GM23248 (cell line): ENCODE measurements around the gene MSI1. TPM values are rescaled to one million over a fixed set of nuclear protein-coding genes. Genes with fewer than 3 reads are reported as not detected.

ENCODE experiments used
- DNase-seq: peaks from one replicate; pipeline ENCODE4 v3.0.0-alpha.2; 2015
- H2AFZ ChIP-seq: fragments of 200-600 bp; sonication (generic); 2 replicates; pipeline ENCODE4 v1.6.1; 2016; ENCODE audit warnings: antibody characterized with exemption
- H3F3A ChIP-seq: fragments of 200-600 bp; sonication (generic); 2 replicates; pipeline ENCODE4 v1.6.1; 2016; ENCODE audit warnings: mild to moderate bottlenecking, antibody characterized with exemption, mixed run types; ENCODE audit not compliant: insufficient read depth
- H3K27ac ChIP-seq: fragments of 200-600 bp; sonication (generic); 2 replicates; pipeline ENCODE4 v1.5.1; 2016; ENCODE audit warnings: mild to moderate bottlenecking
- H3K27me3 ChIP-seq: fragments of 200-600 bp; sonication (generic); replicated peaks from 2 replicates; pipeline ENCODE4 v1.6.1; 2016; ENCODE audit warnings: mild to moderate bottlenecking; ENCODE audit not compliant: insufficient read depth
- H3K36me3 ChIP-seq: fragments of 200-600 bp; sonication (generic); 2 replicates; pipeline ENCODE4 v1.6.1; 2016; ENCODE audit warnings: low read depth, mild to moderate bottlenecking
- H3K4me1 ChIP-seq: fragments of 200-600 bp; sonication (generic); 2 replicates; pipeline ENCODE4 v1.6.1; 2016; ENCODE audit warnings: mild to moderate bottlenecking; ENCODE audit not compliant: insufficient read depth
- H3K4me2 ChIP-seq: fragments of 200-600 bp; sonication (generic); one replicate; pipeline ENCODE4 v1.6.1; 2016; ENCODE audit warnings: mild to moderate bottlenecking; ENCODE audit not compliant: unreplicated experiment
- H3K4me3 ChIP-seq: fragments of 200-600 bp; sonication (generic); 2 replicates; pipeline ENCODE4 v1.5.1; 2016; ENCODE audit warnings: mild to moderate bottlenecking
- H3K79me2 ChIP-seq: fragments of 200-600 bp; sonication (generic); 2 replicates; pipeline ENCODE4 v1.6.1; 2016; ENCODE audit warnings: mild to moderate bottlenecking; ENCODE audit not compliant: insufficient read depth
- H3K9ac ChIP-seq: fragments of 200-600 bp; sonication (generic); 2 replicates; pipeline ENCODE4 v1.6.1; 2016; ENCODE audit warnings: mild to moderate bottlenecking
- H3K9me2 ChIP-seq: fragments of 200-600 bp; sonication (generic); 2 replicates; pipeline ENCODE4 v1.6.1; 2016; ENCODE audit warnings: mixed run types, mild to moderate bottlenecking, moderate library complexity; ENCODE audit not compliant: insufficient read depth
- H3K9me3 ChIP-seq: fragments of 200-600 bp; sonication (generic); one replicate; pipeline ENCODE4 v1.6.1; 2017; ENCODE audit warnings: low read depth
- H4K20me1 ChIP-seq: fragments of 200-600 bp; sonication (generic); 2 replicates; pipeline ENCODE4 v1.6.0; 2016; ENCODE audit not compliant: insufficient read depth
- EZH2 ChIP-seq: fragments of 200-600 bp; sonication (generic); IDR thresholded peaks from 2 replicates; pipeline ENCODE4 v1.6.1; 2018; ENCODE audit warnings: antibody characterized with exemption, mild to moderate bottlenecking; ENCODE audit not compliant: insufficient read depth, poor library complexity, severe bottlenecking
- EZH2phosphoT487 ChIP-seq: fragments of 200-600 bp; sonication (generic); IDR thresholded peaks from 2 replicates; pipeline ENCODE4 v1.6.1; 2018; ENCODE audit warnings: antibody characterized with exemption, moderate library complexity, mild to moderate bottlenecking, low read depth; ENCODE audit not compliant: insufficient read depth
- WGBS, 2 experiments: methylation state at CpG; one replicate each; pipeline ENCODE4 v1.1.6; 2015 to 2017; ENCODE audit warnings: low lambda C conversion rate in 2 of 2, low coverage in 1 of 2; ENCODE audit errors: missing lambda C conversion rate in 2 of 2; 5-methylcytosine and 5-hydroxymethylcytosine counted together
- in situ Hi-C: fragments of 300-500 bp; cut with MboI; formaldehyde crosslinking; loops from 2 replicates; pipeline ENCODE4 v1.15.0; 2020
- polyA plus RNA-seq: library from polyadenylated mRNA; unstranded; fragments of >200 nt; fragmentation: Nextera tagmentation; extraction: Ambion mirVana; gene quantifications from 2 replicates; pipeline ENCODE4 v1.2.1, GENCODE V29; 2016
- total RNA-seq: library from RNA; depleted of rRNA; stranded (reverse); fragments of >200 nt; shearing (Covaris generic); gene quantifications from 2 replicates; pipeline ENCODE4 v1.2.3, GENCODE V29; 2014

MSI1 gene
- total and polyA plus RNA-seq, 2 experiments from 2014 or later, result not detected

GRCh38 chr12:120397824-120398540, 29.0 kb upstream of the MSI1 start:
- in situ Hi-C loops, result no loop called here
- Histone ChIP-seq H3K9ac (no peak overlapping the region), H3K36me3 (no peaks in the 10 kb centered on the region), H2AFZ (no peak overlapping the region), H3K4me2 (no peak overlapping the region), H3K79me2 (no peaks in the 10 kb centered on the region), H3K9me3 (no peaks in the 10 kb centered on the region), H3F3A (no peaks in the 10 kb centered on the region), H3K4me3 (no peak overlapping the region), H3K4me1 (no peaks in the 10 kb centered on the region), H3K27me3 (peaks cover 25% of the 10 kb centered on the region), H3K9me2 (no peaks in the 10 kb centered on the region), H3K27ac (no peak overlapping the region), H4K20me1 (no peaks in the 10 kb centered on the region)
- no peak for DNase-seq
- TF ChIP-seq EZH2, result no peak
- TF ChIP-seq EZH2phosphoT487, result no peak
- WGBS, 2 experiments, result 39 to 43% methylated on average over 30 to 33 of the region's 33 CpGs

- H3K4me2 ChIP-seq, result no peak overlapping the region
- H3F3A ChIP-seq, result no peaks in the 10 kb centered on the region
- no peak overlapping the region for H3K27ac ChIP-seq
- H3K4me1 ChIP-seq, result no peaks in the 10 kb centered on the region
- no peaks in the 10 kb centered on the region for H3K79me2 ChIP-seq
- no peak overlapping the region for H3K9ac ChIP-seq
- in situ Hi-C loops, result no loop called here
- H3K9me2 ChIP-seq, result no peaks in the 10 kb centered on the region
- H3K4me3 ChIP-seq, result no peak overlapping the region
- no peak overlapping the region for H2AFZ ChIP-seq
- TF ChIP-seq EZH2, result no peak
- no peak for TF ChIP-seq EZH2phosphoT487
- H3K36me3 ChIP-seq, result no peaks in the 10 kb centered on the region
- WGBS, 2 experiments, result 16 to 19% methylated on average over 18 of the region's 18 CpGs
- no peak for DNase-seq
- H4K20me1 ChIP-seq, result no peaks in the 10 kb centered on the region
- H3K27me3 ChIP-seq, result peaks cover 21% of the 10 kb centered on the region
- no peaks in the 10 kb centered on the region for H3K9me3 ChIP-seq
Measured at GRCh38 chr12:120394483-120395367, 25.8 kb upstream of the MSI1 start.

GRCh38 chr12:120390540-120391120, 21.7 kb upstream of the MSI1 start:
- no peaks in the 10 kb centered on the region for H3K79me2 ChIP-seq
- in situ Hi-C loops, result no loop called here
- WGBS, 2 experiments, result 77 to 93% methylated on average over 1 of the region's 1 CpG
- H3K9ac ChIP-seq, result no peak overlapping the region
- DNase-seq, result no peak
- H3K9me3 ChIP-seq, result no peaks in the 10 kb centered on the region
- no peak for TF ChIP-seq EZH2phosphoT487
- TF ChIP-seq EZH2, result no peak
- H4K20me1 ChIP-seq, result no peaks in the 10 kb centered on the region
- H3K27ac ChIP-seq, result no peak overlapping the region
- H3K36me3 ChIP-seq, result no peaks in the 10 kb centered on the region
- no peak overlapping the region for H3K4me2 ChIP-seq
- H3K9me2 ChIP-seq, result no peaks in the 10 kb centered on the region
- no peak overlapping the region for H2AFZ ChIP-seq
- H3K4me3 ChIP-seq, result no peak overlapping the region
- H3K27me3 ChIP-seq, result peaks cover 29% of the 10 kb centered on the region
- no peaks in the 10 kb centered on the region for H3F3A ChIP-seq
- no peaks in the 10 kb centered on the region for H3K4me1 ChIP-seq

GRCh38 chr12:120388691-120389481, 19.9 kb upstream of the MSI1 start:
- H3F3A ChIP-seq, result no peaks in the 10 kb centered on the region
- H3K9me2 ChIP-seq, result no peaks in the 10 kb centered on the region
- in situ Hi-C loops, result no loop called here
- peak; percentile 12 for DNase-seq
- no peak for TF ChIP-seq EZH2phosphoT487
- no peak for TF ChIP-seq EZH2
- H3K4me2 ChIP-seq, result no peak overlapping the region
- H3K79me2 ChIP-seq, result no peaks in the 10 kb centered on the region
- no peak overlapping the region for H3K4me3 ChIP-seq
- WGBS, 2 experiments, result 2 to 3% methylated on average over 22 to 24 of the region's 24 CpGs
- H3K36me3 ChIP-seq, result no peaks in the 10 kb centered on the region
- no peak overlapping the region for H3K27ac ChIP-seq
- no peak overlapping the region; the same call in 1 of the 2 replicates for H2AFZ ChIP-seq
- H3K27me3 ChIP-seq, result peaks cover 22% of the 10 kb centered on the region
- no peaks in the 10 kb centered on the region for H4K20me1 ChIP-seq
- H3K4me1 ChIP-seq, result no peaks in the 10 kb centered on the region
- no peaks in the 10 kb centered on the region for H3K9me3 ChIP-seq
- no peak overlapping the region for H3K9ac ChIP-seq
